Middle frontal gyrus (tissue), 1 donor: ENCODE data around the gene PROSER2.
"Not testable (repeated sequence)": the region's sequence is repeated elsewhere in the genome, so short reads cannot be mapped to it uniquely, and the experiment has no call there.

Source experiments
- DNase-seq: peaks from one replicate; pipeline ENCODE4 v3.0.0-alpha.2; 2015; ENCODE audit warnings: low spot score; ENCODE audit errors: extremely low spot score

Gene PROSER2

GRCh38 chr10:11884706-11885423 lies 61.7 kb downstream of the PROSER2 start:
- DNase-seq = no peak

- no peak for DNase-seq
Observed at GRCh38 chr10:11885437-11886137, 62.4 kb downstream of the PROSER2 start.

DNA sequence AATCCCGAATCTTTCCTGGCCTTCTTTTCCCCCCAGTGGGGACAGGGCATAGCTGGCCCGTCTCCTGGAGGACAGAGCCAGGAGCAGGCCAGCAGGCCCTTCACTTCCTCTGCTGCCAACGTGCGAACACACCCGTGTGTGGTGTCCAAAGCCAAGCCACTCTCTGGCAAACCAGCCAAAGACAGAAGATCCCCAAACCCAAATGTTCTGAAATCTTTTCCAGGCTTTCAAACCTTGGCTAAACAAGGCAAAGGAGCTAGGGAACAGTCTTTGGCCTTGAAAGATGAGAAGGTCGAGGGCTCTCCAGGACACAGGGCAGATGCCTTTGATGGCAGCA lies 63.0 kb downstream of the PROSER2 start:
- no peak for DNase-seq

GRCh38 chr10:11886851-11887250 lies 63.7 kb downstream of the PROSER2 start:
- no peak for DNase-seq

DNA sequence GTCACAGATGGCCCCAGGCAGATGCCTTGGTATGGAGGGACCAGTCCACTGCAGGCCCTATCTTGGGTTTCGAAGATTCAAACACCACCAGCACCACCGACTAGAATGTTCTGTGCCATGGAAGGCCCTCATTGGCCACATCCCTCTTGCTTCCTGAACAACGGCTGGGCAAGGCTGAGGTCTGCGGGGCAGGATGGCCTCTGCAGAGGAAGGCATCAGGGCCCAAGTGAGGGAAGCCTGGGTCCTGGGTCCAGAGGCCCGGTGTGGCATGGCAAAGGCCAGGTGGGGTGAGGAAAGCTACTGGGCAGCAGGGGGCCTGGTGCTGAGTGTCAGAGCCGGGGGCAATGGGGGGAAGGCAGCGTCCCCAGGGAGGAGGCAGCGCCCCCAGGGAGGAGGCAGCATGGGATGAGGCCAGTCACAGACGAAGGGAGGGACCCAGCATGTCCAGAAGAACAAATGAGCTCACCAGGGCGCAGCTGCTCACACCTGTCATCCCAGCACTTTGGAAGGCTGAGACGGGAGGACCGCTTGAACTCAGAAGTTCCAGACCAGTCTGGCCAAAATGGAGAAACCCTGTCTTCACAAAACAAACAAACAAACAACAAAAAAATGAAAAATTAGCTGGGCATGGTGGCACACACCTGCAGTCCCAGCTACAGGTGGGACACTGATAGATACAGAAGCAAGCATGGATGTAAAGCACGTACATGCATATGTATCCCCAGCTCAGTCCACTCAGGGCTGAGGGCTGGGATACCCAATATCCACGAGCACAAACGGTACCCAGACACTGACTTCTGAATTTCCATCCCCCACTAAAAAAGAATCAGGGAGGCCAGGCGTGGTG lies 64.4 kb downstream of the PROSER2 start:
- no peak for DNase-seq

DNA sequence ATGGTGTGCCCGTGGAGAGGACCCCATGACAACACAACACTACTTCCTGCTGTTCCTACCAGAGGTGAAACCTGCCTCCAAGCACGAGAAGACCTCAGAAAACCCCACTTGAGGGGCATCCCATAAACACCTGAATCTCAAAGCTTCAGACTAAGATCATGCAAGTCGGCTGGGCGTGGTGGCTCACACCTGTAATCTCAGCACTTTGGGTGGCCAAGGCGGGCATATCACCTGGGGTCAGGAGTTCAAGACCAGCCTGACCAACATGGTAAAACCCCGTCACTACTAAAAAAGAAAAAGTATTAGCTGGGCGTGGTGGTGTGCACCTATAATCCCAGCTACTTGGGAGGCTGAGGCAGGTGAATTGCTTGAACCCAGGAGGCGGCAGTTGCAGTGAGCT lies 66.1 kb downstream of the PROSER2 start:
- not testable (repeated sequence) for DNase-seq

DNA sequence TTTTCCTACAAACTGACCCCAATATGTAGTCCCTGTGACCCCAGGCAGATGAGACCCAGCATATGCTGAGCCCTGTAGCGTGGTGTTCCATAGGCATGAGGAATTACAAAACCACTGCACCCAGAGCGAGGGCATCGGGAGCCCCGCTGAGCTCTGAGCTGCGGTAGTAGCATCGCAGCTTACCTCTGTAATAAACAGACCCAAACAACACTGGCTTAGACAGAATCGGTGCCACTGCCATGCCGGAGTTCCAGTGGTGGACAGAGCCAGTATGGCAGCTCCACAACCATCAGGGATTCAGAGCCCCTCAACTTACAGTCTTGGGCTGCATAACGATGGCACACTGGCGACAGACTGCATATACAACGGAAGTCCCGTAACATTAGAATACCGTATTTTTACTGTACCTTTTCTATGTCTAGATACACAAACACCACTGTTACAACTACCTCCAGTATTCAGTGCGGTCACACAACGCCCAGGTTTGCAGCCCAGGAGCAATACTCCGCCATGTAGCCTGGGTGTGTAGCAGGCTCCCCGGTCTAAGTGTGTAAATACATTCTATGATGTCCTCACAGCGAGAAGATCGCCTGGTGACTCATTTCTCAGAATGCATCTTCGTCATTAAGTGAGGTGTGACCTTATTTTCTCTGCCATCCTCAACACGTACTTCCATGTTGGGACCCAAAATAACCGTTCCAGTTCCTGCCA lies 68.8 kb downstream of the PROSER2 start:
- DNase-seq = no peak

DNA sequence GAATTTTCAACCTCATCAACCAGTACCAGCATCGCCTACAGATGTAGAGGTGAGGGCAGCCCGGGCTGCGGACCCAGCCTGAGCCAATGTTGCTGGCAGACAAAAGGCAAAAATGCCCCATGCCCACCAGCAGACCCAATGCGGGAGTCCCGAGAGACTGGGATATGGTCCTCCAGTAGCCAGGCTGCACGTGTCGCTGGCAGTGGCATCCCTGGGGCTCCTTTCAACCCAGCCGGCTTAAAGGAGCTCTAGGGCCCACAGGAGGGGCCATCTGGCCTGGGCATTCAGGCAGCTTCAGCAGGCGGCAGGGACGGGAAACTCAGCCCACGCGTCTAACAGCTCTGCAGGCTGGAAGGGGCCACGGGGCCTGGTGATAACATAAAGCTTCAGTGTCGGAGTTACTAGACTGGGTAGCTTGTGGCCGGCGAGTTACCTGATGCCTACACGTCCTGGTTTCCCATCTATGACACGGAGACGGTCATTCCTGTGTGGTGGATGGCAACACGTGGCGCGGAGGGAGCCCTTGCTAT lies 70.7 kb downstream of the PROSER2 start:
- no peak for DNase-seq

GRCh38 chr10:11894381-11895107 lies 71.4 kb downstream of the PROSER2 start:
- DNase-seq = no peak

DNA sequence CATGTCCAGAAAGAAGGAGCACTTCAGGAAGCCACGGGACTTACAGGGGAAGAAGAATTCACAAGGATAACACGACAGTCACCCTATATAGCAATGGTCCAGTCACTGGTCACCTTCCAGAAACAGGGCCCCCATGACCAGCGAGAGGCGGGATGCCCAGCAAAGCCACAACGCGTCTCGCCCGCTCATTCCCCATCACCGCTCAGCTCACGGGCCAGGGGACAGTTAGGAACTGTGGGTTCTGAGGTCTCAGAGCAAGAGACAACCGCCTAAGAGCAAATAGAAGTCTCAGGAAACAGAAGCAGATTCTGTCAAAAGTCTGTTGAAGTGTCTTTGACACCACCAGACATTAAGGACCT lies 71.9 kb downstream of the PROSER2 start:
- no peak for DNase-seq

DNA sequence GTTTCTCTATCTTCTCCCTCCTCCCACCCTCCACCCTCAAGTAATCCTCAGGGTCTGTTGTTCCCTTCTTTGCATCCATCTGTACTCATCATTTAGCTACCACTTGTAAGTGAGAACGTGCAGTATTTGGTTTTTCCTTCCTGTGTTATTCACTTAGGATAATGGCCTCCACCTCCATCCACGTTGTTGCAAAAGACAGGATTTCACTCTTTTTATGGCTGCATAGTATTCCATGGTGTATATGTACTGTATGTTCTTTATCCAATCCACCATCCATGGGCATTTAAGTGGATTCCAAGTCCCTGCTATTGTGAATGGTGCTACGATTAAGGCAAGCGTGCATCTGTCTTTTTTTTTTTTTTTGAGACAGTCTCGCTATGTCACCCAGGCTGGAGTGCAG lies 72.4 kb downstream of the PROSER2 start:
- no peak for DNase-seq

DNA sequence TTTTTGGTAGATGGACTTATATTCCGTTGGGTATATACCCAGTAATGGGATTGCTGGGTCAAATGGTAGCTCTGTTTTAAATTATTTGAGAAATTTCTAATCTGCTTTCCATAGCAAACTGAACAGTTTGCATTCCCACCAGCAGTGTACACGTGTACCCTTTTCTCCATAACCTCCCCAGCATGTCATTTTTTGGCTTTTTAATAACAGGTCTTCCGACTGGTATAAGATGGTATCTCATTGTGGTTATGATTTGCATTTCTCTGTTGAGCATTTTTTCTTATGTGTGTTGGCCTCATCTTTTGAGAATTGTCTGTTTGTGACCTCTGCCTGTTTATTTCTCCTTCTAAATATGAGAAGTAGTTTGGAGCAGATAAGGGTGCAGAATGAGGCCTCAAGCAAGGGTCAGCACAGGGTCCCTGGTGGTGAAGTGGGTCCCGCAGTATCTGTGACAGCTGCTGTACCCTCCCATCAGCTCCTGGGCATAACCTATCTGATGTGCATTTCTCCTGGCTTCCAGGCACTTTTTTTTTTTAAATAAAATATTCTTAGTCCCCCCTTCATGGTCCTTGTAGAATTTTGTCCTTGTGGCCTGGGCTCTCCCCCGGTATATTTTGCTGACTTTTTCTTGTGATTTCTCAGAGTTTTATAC lies 73.5 kb downstream of the PROSER2 start:
- no peak for DNase-seq

DNA sequence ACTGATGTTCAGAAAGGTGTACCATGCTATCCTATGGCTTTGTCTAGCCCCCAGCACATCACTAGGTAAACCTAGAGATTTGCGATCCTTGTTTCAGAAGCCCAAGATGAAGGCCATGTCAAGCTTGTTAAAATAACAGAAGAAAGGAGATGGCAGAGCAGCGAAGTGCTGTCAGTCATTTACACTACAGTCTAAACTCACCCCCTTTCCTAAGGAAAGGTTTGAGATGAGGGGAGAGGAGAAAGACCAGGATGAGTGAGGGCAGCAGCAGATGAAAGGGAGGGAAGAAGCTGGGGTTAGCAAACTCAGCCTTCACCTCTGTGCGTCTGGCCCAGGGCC lies 74.8 kb downstream of the PROSER2 start:
- DNase-seq = no peak

- no peak for DNase-seq
Observed at GRCh38 chr10:11898372-11899066, 75.4 kb downstream of the PROSER2 start.

DNA sequence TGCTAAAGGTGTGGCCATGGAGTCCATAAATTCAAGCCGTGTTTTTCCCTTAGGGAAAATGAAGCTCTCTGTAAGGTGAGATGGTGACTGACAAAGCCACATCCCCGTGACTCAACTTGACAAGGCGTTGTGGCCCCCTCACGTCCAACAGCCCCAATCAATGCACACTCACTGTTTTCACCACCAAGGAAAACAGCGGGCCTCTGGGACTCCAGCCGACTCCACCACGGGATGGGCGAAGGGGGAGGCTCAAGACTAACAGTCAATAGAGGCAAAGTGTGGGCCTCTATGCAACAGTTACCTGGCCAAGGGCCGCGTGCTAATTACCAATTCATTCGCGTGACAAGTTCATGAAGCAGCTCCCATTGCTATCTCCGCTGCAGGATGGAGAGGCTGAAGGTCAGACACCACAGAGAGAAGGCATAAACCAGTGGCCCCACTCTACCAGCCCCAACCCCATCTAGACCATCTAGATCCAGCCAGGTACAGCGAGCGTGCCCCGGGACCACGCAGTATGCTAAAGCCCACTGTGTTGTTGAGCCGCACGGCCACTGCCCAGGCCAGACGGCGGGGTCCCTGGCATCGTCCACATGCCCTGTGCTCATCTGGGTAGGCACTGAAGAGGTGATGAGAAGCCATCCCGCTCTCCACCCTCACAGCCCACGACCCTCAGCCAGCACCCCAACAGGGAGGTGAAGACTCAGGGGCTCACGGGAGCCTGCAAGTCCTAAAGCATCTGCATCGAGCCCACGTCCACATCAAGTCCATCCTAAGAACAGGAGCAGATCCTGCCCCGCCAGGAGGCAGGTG lies 76.1 kb downstream of the PROSER2 start:
- DNase-seq = no peak

GRCh38 chr10:11901036-11901301 lies 77.8 kb downstream of the PROSER2 start:
- no peak for DNase-seq

DNA sequence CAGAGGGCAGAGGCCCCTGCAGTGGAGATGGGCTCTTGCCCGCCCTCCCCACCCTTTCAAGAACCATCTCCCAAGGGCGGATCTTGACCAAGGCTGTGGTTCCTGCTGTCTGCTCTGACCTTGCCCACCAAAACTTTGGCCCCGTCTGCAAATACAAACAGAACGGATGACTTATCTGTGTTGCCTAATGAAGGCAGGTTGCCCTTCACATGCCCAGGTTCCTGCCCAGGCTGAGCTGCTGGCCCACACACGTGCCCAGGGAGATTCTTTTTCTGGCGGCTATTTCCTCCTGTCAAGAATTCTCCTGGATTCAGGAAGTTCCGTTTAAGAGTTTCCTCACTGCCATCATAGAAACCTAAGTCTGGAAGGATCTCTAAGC lies 78.3 kb downstream of the PROSER2 start:
- no peak for DNase-seq

DNA sequence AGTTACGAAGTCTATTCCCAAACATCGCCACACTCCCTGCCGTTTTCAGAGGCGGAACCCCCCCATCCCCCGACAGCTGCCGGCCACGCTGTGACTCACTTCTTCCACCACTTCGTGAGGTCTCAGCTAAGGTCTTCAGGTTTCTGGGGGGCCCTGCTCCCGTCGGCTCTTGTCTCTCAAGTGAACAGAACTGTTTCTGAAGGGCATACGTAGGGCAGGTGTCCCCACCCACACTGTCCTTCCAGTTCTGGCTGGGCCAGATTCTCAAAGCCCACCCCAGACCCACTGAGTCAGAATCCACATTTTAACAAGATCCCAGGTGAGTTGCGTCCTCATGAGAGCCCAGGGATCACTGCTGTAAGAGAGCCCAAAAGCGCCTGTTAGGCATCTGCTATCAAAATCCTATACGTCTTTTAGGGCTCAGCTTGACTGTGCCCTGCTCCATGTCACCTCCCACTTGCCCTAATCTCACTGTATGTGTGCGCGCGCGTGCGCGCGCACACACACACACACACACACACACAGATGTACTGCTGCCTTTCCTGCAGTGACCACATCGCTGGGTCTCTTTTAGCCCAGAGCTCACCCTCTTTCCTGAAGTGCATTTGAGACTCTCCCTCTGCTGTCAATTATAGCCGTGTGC lies 78.8 kb downstream of the PROSER2 start:
- DNase-seq = no peak

GRCh38 chr10:11902646-11903045 lies 79.5 kb downstream of the PROSER2 start:
- no peak for DNase-seq
